ENCODE data around the gene PTPN2.
"Not testable (repeated sequence)": the region's sequence is repeated elsewhere in the genome, so short reads cannot be mapped to it uniquely, and the experiment has no call there.

PTPN2 gene

DNA sequence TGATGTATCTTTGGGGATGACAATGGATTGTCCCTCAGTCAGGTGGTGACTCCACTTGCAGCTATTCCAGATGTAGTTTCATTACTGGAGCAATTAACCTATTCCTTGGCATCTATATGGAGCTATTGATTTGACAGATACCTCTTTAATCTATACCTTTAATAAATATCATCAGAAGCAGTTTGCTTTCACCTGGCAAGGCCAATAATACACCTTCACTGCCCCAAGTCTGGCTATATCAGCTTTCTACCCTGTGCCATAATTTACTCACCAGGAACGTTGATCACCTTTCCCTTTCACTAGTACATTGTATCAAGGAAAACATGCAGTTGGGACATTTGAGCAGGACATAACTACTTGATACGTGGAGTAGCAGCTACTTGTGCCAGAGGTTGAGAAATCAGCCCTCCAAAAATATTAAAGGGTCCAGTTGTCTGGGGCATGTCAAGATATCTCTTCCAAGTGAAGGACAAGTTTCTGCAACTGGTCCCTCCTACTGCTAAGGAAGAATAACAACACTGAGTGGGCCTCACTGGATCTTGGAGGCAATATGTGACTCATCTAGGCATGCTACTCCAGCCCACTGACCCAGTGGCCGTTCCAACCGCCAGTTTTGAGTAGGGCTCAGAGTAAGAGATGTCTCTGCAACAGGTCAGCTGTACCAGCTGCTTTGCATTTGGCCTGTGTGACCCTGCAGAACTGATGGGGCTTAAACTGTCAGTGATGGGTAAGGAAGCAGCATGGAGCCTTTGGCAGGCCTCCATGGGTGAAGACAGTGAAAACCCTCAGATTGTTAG is 114.2 kb downstream of the PTPN2 start:
- DNase-seq, result no peak

DNA sequence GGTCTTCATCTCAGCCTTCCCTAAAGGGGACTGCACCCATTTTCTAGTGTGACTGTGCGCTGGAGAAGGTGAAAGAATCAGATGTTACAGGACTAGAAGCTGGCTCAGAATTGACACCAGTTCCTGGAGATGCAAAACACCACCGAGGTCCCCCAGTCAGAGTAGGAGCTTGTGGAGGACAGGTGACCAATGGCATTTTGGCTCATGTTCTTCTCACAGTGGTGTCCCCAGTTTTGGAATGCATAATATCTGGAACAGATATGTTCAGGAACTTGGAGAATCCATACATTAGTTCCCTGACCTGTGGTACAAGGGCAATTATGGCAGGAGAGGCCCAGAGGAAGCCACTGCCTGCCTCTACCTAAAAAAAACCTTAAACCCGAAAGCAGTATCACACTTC is 114.9 kb downstream of the PTPN2 start:
- no peak for DNase-seq

DNA sequence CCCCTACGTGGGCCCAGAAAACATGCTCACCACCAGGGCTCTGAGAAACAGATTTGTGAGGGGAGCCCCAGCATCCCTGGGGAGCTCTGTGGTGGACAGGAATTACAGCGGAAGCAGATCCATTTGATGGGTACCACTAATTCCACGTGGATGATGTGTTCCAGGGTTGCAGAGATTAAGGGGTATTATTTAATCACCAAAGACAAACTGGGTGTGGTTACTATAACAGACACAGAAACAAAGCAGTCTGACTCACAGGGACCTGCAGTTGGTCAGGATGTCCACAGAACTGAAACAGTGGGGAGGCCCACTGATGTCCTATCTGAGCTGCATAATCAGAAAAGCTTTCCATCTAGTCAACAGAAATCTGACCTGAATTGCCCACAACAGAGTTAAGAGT is 115.4 kb downstream of the PTPN2 start:
- DNase-seq, result no peak

DNA sequence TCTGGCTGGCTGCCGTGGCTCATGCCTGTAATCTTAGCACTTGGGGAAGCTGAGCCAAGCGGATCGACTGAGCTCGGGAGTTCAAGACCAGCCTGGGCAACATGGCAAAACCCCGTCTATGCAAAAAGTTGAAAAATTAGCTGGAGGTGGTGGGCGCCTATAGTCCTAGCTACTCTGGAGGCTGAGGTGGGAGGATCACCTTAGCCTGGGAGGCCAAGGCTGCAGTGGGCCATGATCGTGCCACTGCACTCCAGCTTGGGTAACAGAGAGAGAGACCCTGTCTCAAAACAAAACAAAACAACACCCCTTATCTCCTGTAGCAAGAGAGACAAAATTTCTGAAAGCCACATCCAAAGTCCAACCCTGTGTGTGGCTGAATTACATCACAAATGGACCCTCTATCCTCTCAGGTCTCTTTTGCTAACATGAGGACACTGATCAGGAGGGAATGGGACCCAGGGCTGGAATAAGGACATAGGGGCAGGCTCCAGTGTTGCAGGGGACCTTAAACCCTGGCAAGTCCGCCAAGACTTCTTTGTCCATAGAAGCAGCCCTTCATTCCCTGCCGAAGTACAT is 116.4 kb downstream of the PTPN2 start:
- no peak for DNase-seq

DNA sequence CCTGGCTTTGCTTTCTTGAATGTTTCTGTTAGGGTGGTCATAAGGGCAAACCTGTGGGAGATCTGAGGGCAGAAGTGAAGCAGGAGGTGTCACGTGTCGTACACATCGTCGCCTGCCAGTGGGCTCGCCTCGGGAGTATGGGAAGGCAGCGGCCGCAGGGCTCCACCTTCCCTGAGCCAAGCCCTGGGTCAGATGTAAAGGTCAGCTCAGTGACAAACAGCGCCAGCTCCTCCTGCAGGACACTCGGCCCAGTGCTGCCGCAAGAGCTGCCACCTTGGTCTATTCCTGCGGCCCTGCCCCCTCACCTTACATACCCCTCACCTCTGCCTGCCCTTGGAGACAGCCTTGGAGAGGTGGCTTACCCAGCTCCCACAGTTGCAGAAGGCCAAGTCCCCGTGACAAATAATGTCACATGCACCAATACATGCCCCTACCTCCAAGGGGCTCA is 117.0 kb downstream of the PTPN2 start:
- no peak for DNase-seq

DNA sequence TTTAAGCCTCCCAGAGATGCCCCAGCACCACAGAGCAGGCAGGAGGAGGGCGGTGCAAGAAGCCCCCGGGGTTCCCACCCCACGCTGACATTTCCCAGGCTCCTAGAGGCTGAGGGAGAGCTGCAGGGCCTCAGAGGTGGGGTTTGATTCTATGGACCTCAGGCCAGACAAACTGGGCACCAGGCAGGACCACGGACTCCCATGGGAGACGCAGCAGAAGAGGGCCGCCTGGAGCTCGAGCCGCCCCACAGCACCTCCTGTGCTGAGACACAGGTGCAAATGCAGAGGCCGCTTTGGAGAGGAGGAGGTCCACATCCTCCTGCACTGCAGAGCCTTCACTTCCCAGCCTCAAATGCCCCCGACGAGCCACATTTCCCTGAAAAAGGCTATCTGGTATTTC is 118.5 kb downstream of the PTPN2 start:
- DNase-seq, result no peak

DNA sequence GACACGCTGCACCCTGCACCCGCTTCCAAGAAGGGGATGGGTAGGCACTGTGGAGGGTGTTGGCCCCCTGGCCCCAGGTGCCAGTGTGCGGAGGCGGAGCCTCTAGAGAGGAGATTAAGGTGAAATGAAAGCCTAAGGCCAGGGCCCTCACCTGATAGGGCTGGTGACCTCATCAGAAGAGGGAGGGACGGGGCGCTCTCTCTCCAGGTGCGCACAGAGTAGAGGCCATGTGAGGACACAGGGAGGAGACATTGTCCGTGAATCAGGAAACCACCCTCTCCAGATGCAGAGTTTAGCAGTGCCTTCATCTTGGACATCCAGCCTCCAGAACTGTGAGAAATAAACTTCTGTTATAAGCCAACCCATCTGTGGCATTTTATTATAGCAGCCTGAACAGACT is 118.9 kb downstream of the PTPN2 start:
- DNase-seq, result no peak

DNA sequence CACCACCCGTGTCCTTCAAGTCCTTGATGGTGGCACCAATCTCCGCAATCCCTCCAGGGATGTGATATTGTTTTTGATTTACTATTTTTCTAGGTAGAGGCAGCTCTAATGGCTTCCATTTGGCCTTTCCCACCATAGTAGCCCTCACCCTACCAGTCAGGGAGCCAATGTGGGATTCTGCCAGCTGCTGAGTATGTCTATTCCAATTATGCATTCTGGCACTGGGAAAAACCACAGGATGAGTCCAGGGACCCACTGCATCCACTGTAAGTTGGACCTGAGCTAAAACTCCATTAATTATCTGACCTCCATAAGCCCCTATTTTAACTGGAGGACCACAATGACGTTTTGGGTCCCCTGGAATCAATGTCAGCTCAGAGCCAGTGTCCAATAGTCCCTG is 125.5 kb downstream of the PTPN2 start:
- not testable (repeated sequence) for DNase-seq

DNA sequence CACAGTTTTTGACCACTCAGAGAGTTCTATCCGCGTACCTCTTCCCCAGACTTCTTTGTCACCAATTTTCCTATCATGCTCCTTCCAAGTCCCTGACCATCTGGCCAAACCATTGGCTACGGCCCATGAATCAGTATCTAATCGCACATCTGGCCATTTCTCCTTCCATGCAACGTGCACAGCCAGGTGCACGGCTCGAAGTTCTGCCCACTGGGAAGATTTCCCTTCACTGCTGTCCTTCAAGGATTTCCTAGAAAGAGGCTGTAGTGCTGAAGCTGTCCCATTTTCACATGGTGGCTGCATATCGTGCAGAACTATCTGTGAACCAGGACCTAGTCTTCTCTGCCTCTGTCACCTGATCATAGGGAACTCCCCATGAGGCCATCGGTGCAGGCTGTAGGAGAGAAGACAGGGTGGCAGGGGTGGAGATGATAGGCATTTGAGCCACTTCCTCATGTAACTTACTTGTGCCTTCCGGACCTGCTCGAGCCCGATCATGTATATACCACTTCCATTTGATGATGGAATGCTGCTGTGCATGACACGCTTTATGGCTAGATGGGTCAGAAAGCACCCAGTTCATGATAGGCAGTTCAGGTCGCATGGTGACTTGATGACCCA is 127.3 kb downstream of the PTPN2 start:
- not testable (repeated sequence) for DNase-seq

DNA sequence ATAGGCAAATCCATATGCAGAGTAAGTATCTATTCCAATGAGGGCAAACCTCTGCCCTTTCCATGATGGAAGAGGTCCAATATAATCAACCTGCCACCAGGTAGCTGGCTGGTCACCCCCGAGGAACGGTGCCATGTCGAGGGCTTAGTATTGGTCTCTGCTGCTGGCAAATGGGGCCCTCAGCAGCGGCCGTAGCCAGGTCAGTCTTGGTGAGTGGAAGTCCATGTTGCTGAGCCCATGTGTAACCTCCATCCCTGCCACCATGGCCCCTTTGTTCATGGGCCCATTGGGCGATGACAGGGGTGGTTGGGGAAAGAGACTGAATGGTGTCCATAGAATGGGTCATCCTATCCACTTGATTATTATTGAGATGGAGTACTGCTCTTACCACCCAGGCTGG is 128.4 kb downstream of the PTPN2 start:
- DNase-seq, result not testable (repeated sequence)

DNA sequence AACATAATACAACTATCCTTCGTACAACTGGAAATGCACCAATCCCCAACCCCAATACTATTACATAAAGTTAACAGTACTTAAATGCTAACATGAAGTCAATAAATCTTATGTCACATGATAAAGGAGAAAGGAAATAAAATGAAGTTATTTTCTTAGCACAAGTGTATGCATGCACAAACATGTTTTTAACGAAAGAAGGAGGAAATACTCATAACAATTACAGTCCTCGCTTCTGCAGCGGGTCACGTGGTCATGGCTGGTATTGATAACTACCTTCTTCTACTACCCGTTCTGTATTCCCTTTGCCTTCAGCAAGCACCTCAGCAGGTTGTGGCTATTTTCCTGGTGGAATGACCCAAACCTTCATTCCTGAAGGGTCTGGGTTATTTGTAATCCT is 129.5 kb downstream of the PTPN2 start:
- no peak for DNase-seq

DNA sequence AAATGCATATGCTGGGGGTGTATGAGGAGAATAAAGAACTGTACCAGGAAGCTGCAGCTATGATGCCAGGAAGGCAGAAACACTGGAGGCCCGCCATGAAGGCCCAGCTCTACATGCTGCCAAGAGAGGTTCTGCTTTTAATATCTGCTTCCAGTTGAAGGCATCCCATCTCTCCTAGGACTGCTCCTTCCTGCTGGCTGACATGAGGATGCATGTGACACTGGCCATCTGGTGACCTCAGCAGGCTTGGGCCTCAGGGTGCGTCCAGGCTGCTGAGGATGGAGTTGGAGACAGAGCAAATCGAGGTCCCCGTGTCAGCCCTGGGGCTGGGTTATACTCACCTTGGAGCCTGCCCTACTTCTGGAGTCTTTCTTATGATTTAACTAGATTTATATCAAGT is 132.1 kb downstream of the PTPN2 start:
- no peak for DNase-seq

DNA sequence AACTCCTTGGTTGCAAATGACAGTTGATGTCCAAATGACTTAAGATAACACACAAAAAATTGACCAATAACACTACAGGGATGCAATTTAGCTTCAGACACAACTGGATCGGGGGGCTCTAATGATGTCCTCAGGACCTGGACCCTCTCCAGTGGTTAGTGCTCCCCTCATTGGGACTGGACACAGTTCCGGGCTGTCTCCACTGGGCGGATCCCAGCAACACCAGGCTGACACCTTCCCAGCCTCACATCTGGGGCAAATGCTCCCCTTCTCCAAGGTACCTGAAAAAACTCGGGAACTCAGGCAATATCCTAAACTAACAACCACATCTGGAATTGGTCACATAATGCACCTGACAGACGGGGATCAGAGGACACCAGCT is 132.5 kb downstream of the PTPN2 start:
- no peak for DNase-seq

DNA sequence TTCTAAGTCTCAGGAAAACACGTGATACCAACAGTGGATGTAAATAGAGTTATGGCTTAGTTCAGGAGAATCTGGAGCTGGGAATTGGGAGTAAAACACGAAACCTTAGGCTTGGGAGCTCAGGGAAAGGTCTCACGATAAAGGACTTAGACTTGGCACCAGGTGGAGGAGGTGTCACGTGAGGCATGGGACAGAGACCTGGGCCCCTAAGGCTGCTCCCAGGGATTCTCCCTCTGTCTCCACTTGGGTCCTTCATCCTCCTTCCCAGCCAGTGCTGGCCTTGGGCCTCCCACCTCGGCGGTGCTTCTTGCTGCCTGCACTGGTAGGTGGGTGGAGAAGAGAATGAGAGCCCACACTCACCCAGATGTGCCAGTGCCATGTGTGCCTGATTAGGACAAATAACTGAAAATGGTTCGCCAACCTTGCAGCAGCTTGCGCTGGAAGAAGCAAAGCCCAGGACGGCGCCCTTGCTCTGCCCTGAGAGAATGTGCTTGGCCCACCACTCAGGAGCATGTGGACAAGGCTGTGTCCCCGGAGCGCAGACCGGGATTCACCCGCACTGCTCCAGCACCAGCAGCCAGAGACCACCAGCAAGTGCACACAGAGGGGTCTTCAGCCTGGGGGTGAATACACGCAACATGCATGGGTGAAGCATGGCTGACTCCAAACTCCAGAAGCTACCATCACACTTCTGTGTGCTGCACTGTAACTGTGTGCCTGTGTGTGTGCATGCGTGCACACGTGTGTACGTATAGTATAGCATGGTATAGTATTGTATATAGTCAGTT is 133.1 kb downstream of the PTPN2 start:
- DNase-seq, result no peak

DNA sequence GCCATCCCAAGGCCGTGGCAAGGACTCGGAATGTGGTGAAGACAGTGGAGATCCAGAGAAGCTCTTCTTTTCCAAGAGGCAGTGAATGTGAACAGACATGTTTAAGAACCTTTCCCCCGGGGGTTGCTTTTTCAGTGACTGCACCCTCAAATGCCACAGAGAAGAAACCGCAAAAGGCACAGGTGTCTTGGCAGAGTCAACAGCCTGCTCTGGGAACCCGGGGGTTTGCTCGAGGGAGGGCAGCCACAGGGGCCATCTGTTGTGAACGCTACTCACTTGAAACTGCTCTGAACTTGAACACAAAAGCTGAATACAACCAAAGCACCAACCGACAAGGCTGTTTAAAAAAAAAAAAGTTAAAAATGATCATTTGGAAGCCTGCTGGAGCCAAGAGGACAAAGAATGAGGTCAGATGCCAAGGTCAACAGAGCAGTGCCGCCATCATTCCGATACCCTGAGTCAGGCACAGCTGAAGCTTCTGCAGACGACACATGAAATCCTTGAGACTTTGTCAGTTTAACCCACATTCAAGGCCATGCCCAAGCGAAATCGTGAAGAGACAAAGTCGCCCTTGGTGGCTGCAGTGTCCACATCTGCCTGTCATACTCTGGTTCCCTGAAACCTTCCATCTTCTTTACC is 133.8 kb downstream of the PTPN2 start:
- peak; percentile 16 for DNase-seq

DNA sequence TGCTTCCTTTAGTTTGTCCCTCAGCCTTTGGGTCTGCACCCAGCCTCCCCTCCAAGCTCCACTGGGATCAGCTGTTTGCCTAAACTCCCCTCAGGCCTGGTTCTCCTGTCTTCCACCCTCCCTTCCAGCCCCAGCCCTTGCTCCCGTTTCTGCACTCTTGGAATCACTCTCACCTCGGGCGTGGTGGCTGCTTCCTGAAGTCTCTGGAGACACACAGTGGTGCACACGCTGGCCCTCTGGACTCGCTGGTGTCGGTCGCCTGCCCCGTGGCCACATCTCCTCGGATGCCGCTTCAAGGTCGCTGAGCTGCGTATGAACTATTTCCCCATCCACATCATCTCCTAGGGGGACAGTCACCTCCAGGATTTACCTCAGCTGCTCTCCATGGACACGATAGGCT is 134.9 kb downstream of the PTPN2 start:
- no peak for DNase-seq

DNA sequence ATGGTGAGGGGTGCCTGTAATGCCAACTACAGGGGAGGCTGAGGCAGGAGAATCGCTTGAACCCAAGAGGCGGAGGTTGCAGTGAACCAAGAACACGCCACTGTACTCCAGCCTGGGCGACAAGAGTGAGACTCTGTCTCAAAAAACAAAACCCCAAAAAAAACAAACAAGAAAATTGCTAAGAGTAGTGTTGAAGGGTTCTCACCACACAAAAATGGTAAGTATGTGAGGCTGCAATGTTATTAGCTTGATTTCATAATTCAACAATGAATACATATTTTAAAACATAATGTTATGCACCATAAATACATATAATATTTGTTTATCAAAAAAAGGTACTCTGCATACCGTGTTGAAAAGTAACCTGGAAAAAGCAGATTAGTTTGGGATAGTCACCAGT is 135.4 kb downstream of the PTPN2 start:
- DNase-seq, result no peak

DNA sequence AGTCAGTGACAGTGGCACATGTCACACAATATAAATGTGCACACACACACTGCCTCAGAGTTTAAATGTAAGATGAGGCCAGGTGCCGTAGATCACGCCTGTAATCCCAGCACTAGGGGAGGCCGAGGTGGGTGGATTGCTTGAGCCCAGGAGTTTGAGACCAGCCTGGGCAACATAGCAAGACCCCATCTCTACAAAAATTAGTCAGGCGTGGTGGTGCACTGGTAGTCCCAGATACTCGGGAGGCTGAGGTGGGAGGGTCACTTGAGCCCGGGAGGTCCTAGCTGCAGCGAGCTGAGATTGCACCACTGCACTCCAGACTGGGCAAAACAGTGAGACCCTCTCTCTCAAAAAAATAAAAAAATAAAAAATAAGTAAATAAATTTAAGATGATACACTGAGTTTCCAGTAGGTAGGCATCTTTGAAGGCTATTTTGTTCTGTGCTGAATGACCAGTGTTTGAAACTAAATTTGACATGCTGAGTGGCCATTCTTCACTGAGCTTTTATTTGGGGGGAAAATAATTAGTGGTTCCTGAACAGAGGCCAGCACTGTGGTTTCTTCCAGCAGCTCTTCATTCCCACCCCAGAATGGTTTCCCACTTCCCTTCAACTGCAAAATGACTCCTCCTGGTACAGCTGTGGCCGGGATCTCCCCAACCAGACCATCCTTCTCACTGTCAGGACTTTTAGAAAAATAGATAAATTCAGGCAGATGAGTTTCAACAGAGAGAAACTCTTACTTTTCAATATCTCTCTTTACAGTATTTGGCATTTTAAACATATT is 136.3 kb downstream of the PTPN2 start:
- DNase-seq, result no peak

DNA sequence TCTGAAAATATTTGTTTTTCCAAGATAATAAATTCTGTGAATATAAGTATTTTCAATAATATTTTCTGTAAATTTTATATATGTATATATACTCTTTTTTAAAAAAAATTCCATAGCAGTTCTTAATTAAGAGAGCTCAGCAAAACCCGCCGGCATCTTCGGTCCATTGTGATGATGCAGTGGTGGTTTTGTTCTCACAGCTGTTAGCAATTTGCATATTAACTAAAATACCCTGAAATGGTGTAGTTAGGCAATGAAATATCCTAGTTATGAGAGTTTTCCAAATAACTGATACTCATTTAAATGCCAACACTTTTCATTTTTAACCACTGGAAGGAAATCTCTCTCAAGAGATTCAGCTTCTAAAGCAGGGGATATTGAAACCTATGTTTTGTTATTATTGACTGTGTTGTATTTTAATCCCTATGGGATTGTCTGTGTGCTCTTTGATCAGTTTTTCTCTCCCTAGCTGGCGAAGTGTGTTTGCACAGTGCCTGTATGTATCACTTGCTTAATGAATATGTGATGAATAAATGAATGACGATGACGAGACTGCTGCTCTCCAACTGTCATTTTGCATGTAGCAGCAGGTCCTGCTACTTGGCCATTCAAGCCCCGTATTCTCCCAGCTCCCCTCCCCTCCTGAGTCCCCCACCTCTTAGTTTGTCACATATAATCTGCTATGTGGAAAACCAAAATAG is 138.8 kb downstream of the PTPN2 start:
- no peak for DNase-seq

DNA sequence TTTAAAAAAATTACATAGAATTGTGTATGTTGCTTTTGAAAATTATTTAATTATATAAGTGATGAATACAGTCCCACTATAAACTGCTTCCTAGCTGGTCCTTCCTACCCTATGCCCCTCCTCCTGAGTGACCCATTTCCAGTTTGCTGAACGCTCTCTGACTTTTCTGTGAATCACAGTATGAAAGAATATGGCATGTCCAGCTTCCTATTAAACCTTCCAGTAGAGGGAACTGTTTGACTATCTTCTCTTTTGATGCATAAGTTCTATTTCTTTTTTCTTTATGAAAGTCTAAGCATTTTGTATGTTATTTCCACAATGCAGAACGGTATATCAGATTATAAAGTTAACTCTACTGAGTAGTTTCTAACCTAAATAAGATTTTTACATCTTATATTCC is 139.9 kb downstream of the PTPN2 start:
- DNase-seq, result peak; percentile 64

DNA sequence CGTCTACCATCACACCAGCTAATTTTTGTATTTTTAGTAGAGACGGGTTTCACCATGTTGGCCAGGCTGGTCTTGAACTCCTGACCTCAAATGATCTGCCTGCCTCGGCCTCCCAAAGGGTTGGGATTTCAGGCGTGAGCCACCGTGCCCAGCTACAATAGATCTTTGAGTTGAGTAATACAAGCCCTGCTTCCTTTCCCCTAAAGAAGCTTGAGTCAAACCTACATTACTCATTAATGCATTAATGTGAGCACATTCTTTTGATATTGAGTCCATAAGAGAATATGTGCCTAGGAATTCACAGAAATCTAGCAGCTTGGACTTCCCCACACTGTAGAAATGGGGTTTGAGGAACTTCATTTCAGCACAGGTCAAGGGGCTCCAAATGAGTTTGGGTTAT is 141.6 kb downstream of the PTPN2 start:
- no peak for DNase-seq

Measured in CD4-positive, alpha-beta T cell treated with Interleukin-17A for 1 hour (primary cell).